Measurements from ENCODE around the gene SDS. TPM values are rescaled to one million over a fixed set of nuclear protein-coding genes. Genes with fewer than 3 reads are reported as not detected.
A peak's percentile ranks its signal among the peaks of the same experiment; 100 is the strongest.

The SDS gene
- total RNA-seq, 1 experiment from 2014 or later, result 0.26 TPM

DNA sequence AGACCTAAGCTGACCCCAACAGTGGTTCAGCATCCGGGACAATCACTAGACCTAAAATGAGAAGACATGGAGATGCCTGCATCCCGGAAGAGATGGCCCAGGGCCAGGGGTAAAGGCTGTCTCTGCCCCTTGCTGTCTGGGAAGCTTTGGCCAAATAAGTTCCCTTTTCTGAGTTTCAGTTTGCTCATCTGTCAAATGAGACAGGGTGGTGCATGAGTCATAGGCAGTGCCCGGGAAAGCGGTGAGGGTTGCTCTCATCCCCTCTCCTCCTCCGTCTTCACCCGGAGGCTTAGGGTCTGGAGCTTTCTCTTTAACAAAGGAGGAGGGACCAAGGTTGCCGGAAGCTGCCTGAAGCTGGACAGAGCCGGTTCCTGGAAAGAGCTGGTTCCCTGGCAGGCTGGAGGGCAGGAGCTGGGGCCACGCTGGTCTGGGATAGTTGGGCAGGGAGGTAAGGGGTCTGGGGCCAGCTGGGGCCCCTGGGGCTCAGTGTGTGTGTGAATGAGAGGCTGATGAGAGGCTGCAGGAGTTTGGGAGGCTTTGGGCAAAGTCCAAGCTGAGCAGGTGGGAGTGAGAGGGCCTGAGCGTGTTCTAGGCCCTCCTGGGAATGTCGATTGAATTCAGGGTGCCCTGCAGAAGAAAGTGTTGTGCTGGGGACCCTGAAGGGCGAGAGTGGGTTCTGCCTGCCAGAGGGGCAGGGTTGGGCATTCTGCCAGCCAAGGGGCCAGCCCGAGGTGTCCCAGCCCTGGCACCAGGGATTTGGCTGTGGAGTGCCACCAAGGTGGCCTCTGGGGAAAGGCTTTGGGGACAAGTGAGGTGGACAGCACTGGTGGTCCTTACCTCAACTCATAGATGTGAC, 18.6 kb upstream of the SDS start, which contains the start of gene SDSL:
Gene SDSL (plus strand): TSS at position 351 of the 856 bp plus-strand sequence. CDS start 5,603 bp downstream, outside the sequence.
- intact Hi-C loops (cut with micrococcal nuclease; ENCODE audit: unreplicated experiment), result loop anchor here (5.0 kb wide), 1 partner anchor 225 kb away; no protein-coding TSS in a partner anchor
- Mint-ChIP-seq H3K36me3 (ENCODE audit: insufficient read depth, unreplicated experiment) (peaks cover 23% of the 10 kb centered on the region), H3K4me1 (ENCODE audit: low read depth, unreplicated experiment) (peaks cover 32% of the 10 kb centered on the region), H3K27ac (ENCODE audit: unreplicated experiment) (peak within 1 kb of the TSS; percentile 77), H3K9me3 (ENCODE audit: low read depth, unreplicated experiment) (no peaks in the 10 kb centered on the region), H3K4me3 (ENCODE audit: low read depth, unreplicated experiment) (peak within 1 kb of the TSS; percentile 87), H3K27me3 (ENCODE audit: unreplicated experiment) (no peaks in the 10 kb centered on the region)
- BruUV-seq (replicated peaks), result TSS peak; percentile 61
- CTCF ChIA-PET, result interaction anchor here (0.6 to 1.6 kb wide), 5 partner anchors 9 to 87 kb away, joined by 3 to 6 read pairs (median 3); partner anchors contain the start of gene SLC8B1
- TF ChIP-seq, protein P1, sequence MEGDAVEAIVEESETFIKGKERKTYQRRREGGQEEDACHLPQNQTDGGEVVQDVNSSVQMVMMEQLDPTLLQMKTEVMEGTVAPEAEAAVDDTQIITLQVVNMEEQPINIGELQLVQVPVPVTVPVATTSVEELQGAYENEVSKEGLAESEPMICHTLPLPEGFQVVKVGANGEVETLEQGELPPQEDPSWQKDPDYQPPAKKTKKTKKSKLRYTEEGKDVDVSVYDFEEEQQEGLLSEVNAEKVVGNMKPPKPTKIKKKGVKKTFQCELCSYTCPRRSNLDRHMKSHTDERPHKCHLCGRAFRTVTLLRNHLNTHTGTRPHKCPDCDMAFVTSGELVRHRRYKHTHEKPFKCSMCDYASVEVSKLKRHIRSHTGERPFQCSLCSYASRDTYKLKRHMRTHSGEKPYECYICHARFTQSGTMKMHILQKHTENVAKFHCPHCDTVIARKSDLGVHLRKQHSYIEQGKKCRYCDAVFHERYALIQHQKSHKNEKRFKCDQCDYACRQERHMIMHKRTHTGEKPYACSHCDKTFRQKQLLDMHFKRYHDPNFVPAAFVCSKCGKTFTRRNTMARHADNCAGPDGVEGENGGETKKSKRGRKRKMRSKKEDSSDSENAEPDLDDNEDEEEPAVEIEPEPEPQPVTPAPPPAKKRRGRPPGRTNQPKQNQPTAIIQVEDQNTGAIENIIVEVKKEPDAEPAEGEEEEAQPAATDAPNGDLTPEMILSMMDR (IDR thresholded peaks at IDR 0.05; ENCODE audit: unreplicated experiment), result no peak
- DNase-seq, result peak; percentile 77

DNA sequence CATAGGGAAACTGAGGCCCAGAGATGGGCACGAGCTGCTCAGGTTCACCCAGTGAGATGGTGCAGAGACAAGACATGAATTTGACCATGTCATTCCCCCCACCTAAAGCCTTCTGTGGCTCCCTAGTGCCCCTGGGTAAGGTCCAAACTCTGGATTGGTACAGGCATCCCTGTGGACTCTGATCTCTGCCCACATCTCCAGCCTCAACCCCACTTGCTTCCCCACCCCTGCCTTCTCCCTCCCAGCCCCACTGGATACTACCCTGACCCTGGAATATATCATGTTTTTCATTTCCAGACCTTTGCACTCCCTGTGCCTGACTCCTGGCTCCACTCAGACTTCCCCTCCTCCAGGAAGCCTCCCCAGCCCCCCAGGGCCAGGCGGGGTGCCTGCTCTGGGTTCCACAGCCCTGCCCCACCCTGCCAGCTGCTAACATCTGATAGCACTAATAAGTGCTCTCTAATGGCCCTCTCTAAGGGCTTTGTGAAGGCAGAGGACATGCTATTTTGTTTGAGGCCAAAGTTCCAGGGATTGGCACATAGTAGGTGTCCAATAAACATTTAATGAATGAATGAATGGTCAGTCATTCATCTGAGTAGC, 17.4 kb upstream of the SDS start:
- H3K9me3 Mint-ChIP-seq (ENCODE audit: low read depth, unreplicated experiment), result no peaks in the 10 kb centered on the region

GRCh38 chr12:113418213-113418879, 14.7 kb upstream of the SDS start:
- H3K36me3 Mint-ChIP-seq (ENCODE audit: insufficient read depth, unreplicated experiment), result peaks cover 18% of the 10 kb centered on the region
- intact Hi-C loops (cut with micrococcal nuclease; ENCODE audit: unreplicated experiment), result loop anchor here (2.0 kb wide), 1 partner anchor 34 kb away; no protein-coding TSS in a partner anchor
- no peaks in the 10 kb centered on the region for H3K27me3 Mint-ChIP-seq (ENCODE audit: unreplicated experiment)
- peak overlapping the region; percentile 24 for H3K27ac Mint-ChIP-seq (ENCODE audit: unreplicated experiment)
- CTCF ChIA-PET, result interaction anchor here (0.6 to 1.4 kb wide), 3 partner anchors 9 to 278 kb away, joined by 3 to 5 read pairs (median 3); no protein-coding TSS in a partner anchor
- H3K4me1 Mint-ChIP-seq (ENCODE audit: low read depth, unreplicated experiment), result peaks cover 44% of the 10 kb centered on the region
- no TSS peak for BruUV-seq (replicated peaks)
- TF ChIP-seq, protein P1 (IDR thresholded peaks at IDR 0.05; ENCODE audit: unreplicated experiment), result no peak
- H3K4me3 Mint-ChIP-seq (ENCODE audit: low read depth, unreplicated experiment), result peak overlapping the region; percentile 33
- DNase-seq, result peak; percentile 62
- no peaks in the 10 kb centered on the region for H3K9me3 Mint-ChIP-seq (ENCODE audit: low read depth, unreplicated experiment)

More for the DNA sequence above, 17.4 kb upstream of the SDS start:
- no peak for DNase-seq
- no peak overlapping the region for H3K4me3 Mint-ChIP-seq (ENCODE audit: low read depth, unreplicated experiment)
- H3K27me3 Mint-ChIP-seq (ENCODE audit: unreplicated experiment), result no peaks in the 10 kb centered on the region
- no peak overlapping the region for H3K27ac Mint-ChIP-seq (ENCODE audit: unreplicated experiment)
- H3K4me1 Mint-ChIP-seq (ENCODE audit: low read depth, unreplicated experiment), result peaks cover 38% of the 10 kb centered on the region
- TF ChIP-seq, protein P1 (IDR thresholded peaks at IDR 0.05; ENCODE audit: unreplicated experiment), result no peak
- H3K36me3 Mint-ChIP-seq (ENCODE audit: insufficient read depth, unreplicated experiment), result peaks cover 23% of the 10 kb centered on the region
- CTCF ChIA-PET, result no interaction called here
- intact Hi-C loops (cut with micrococcal nuclease; ENCODE audit: unreplicated experiment), result loop anchor here (5.0 kb wide), 1 partner anchor 224 kb away; no protein-coding TSS in a partner anchor
- BruUV-seq (replicated peaks), result no TSS peak

DNA sequence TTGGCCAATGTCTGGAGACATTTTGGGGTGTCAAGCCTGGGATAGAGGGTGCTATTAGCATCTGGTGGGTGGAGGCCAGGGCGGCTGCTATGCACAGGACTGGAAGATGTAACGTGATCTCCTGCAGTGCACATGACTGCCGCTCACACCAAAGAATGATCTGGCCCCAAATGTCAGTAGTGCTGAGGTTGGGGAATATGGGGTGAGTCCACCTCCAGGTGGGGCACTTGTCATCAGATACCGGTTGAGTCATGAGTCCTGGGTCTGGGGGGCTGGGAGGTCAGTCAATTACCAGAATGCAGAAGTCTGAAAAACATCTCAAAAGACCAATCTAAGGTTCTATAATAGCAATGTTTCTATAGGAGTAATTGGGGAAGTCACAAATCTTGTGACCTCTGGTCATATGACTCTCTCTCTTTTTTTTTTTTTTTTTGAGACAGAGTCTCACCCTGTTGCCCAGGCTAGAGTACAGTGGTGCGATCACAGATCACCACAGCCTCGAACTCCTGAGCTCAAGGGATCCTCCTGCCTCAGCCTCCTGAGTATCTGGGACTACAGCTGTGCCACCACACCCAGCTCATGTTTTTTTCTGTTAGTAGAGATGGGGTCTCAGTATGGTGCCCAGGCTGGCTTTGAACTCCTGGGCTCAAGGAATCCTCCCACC, 12.5 kb upstream of the SDS start:
- intact Hi-C loops (cut with micrococcal nuclease; ENCODE audit: unreplicated experiment), result no loop called here
- DNase-seq, result peak; percentile 32
- no peaks in the 10 kb centered on the region for H3K27me3 Mint-ChIP-seq (ENCODE audit: unreplicated experiment)
- no peaks in the 10 kb centered on the region for H3K9me3 Mint-ChIP-seq (ENCODE audit: low read depth, unreplicated experiment)
- TF ChIP-seq, protein P1 (IDR thresholded peaks at IDR 0.05; ENCODE audit: unreplicated experiment), result no peak
- peaks cover 36% of the 10 kb centered on the region for H3K4me1 Mint-ChIP-seq (ENCODE audit: low read depth, unreplicated experiment)
- CTCF ChIA-PET, result interaction anchor here (0.7 to 0.9 kb wide), 2 partner anchors 9 to 210 kb away, joined by 3 to 5 read pairs; no protein-coding TSS in a partner anchor
- no TSS peak for BruUV-seq (replicated peaks)
- H3K36me3 Mint-ChIP-seq (ENCODE audit: insufficient read depth, unreplicated experiment), result peaks cover 7% of the 10 kb centered on the region
- no peak overlapping the region for H3K4me3 Mint-ChIP-seq (ENCODE audit: low read depth, unreplicated experiment)
- no peak overlapping the region for H3K27ac Mint-ChIP-seq (ENCODE audit: unreplicated experiment)

Data from Calu3 (cell line).